ENCODE data around the gene HK3.

The HK3 gene

GRCh38 chr5:176850371-176851245, 48.5 kb downstream of the HK3 start:
- no peak for DNase-seq (ENCODE audit: low spot score)

DNA sequence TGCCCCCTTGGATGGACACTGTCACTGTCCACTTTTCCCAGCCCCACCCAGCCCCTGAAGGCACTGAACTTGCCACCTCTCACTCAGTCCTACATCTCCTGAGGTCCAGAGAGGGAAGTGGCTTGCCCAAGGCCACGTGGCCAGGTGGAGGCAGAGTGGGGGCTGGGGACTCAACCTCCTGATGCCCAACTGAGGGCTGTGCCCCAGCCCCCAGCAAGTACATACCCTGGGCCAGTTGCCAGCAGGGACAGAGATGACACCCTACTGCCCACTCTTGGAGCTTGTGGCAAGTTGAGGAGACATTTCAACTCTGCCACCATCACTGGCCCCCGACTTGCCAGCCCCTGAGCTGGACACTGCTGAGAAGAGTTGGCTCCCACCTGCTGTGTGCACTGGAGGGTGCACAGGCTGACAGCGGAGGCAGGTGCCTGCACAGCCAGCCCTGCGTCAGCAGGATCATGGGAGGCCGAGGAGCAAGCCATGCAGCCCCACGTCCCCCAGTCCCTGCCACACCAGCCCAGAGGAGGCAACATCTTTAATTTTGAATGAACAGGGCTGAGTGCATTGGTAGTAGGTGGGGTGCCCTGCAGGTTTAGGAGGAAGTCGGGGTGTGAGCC, 49.4 kb downstream of the HK3 start:
- no peak for DNase-seq (ENCODE audit: low spot score)

GRCh38 chr5:176848651-176849050, 50.5 kb downstream of the HK3 start:
- no peak for DNase-seq (ENCODE audit: low spot score)

DNA sequence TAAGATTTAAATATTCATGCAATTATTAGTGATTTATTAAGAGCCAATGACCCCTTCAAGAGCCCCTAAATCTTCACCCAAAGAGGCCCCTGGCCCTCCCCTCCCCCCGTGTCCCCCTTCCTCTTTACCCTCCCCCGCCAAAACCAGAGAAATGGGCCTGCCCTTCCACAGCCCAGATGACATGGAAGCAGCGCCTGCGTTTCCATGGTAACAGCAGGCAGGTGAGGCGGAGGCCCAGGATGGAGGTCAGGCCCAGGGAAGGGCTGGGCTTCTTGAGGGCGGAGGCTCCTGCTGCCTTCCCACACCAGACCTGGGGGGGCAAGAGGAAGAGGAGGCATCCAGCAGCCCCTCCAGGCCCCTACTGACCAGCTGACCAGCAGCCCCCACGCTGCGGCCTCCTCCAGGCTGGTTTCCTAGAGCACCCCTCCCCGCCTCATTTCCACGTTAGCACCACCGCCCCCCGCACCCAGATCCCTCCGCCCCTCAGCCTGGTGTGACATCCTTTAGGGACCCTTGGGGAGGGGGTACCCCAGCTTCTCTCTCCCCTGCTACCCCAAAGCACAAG, 51.3 kb downstream of the HK3 start:
- DNase-seq (ENCODE audit: low spot score): peak; percentile 49

- no peak for DNase-seq (ENCODE audit: low spot score)
These were observed 52.0 kb downstream of the HK3 start for GRCh38 chr5:176847148-176847547.

DNA sequence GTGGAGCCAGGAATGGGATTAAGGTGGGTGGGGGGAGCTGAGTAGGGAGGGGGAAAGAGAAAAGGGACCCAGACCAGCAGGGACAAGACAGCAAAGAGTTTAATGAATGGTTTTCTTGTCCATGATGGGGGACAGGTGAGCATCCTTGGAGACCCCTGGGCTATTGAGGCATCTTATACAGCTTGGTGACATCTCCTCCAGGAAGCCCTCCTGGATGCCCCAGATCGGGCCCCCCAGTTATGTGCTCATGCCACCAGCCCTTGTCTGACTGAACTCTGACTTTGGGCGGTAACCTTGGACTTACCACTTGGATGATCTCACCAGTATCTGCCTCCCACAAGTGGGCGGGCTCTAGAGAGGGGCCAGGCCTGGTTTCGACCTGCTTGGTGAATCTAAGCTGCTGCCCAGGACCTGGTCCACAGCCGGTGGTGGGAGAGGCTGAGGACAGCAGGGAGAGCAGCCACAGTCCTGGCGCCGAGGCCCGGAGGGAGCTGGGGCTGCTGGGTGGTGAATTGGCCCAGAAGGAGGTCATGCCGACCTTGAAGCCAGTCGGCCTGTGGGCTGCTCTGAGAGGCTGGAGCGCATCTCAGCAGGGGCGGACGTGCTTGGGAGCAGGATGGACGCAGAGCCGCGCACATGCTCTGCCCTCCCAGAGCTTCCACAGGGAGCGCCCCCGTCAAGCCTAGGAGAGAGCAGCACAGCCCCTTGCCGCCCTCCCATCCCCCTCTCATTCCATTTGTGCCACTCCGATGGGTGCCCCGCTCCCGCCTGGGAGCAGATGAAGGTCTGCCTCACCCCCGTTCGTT, 52.6 kb downstream of the HK3 start:
- DNase-seq (ENCODE audit: low spot score): no peak

GRCh38 chr5:176845392-176845713, 53.8 kb downstream of the HK3 start:
- no peak for DNase-seq (ENCODE audit: low spot score)

DNA sequence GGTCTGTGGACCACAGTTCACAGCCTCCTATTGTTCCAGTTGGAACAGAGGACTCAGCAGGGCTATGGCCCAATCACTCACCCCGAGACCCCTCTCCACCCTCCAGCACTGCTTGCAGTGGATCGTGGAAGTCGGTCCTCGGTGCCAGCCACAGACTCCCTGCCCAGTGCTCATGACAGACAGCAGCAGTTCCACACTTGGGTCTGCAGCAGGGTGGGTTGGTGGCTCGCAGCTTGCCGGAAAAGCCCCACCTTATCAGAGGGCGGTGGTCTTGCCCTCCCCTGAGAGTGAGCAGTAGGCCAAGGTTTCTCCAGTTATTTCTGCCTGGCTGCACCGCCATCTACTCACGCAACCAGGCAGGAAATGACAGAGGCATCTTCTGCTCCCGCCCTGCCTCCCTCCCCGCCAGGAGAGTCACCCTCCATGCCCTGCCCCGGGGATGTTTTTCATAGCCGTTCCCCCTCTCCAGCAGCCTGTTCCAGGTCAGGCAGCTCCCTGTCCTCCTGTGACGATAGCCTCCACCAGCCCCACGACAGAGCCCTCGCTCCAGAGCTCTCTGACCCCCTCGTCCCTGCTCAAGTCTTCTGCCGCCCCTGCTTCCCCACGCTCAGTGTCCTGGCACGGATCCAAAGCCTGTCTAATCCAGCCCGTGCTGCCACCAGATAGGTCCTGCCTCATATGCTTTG, 54.3 kb downstream of the HK3 start:
- DNase-seq (ENCODE audit: low spot score): peak; percentile 65

- no peak for DNase-seq (ENCODE audit: low spot score)
These were observed 54.9 kb downstream of the HK3 start for GRCh38 chr5:176844281-176844680.

DNA sequence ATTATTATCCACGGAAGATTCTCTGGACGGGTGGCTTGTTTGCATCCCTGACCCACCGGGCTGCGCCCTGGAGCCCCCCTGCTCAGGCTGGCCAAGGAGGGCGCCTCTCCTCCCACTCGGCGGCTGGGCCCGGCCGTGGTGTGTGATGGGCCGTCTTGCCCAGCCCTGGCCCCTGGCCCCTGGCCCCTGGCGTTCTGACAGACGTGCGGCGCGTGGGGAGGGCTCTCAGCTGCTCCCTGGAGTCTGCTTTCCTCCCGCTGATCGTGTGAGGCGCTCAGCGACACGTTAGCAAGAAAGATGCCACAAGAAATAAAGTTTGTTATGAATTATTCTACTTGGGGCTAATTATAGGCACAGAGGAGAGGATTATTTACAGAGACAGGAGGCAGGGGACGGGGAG, 55.5 kb downstream of the HK3 start:
- DNase-seq (ENCODE audit: low spot score): no peak

- DNase-seq (ENCODE audit: low spot score): no peak
These were observed 61.4 kb downstream of the HK3 start for GRCh38 chr5:176837707-176838115.

DNA sequence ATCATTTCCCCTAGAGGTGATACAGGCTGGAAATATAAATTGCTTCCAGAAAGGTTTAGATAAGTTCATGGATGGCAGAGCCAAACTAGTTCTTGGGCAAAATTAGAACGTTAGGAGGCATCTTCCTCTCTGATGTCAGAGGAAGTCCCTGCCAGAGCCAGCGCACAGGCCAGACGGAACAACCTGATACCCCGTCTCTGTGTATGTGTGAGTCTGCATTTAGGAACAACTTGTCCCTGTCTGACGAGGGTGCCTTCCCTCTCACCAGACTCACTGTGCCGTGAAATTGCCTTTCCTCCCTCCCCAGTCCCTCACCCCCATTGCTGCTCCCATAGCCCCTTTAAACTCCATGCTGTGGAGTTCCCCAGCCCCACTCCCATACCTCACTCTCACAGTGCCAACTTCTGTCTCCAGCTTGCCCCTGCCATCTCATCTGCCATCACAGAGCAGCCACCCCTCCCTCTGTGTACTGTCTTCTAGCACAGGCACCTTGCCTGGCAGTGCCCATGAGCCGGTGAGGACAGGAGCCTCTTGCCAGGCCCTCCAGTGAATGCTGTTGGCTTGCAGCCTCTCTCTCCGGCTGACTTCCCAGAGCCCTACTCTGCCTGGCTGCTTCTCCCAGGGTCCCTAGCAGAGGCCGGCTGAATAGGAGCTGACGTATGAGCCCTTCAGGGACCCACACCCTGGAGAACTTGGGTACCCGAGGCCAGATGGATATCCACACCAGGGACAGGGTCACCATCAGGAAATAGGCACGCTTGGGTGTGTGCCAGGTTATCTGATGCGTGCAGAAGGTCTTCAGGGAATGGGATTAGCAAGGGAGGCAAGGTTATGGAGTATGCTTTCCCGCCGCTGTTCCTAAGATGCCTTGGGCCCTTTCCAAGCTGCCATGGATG, 62.1 kb downstream of the HK3 start:
- DNase-seq (ENCODE audit: low spot score): no peak

GRCh38 chr5:176835918-176836317, 63.2 kb downstream of the HK3 start:
- no peak for DNase-seq (ENCODE audit: low spot score)

GRCh38 chr5:176833286-176833685, 65.9 kb downstream of the HK3 start:
- DNase-seq (ENCODE audit: low spot score): no peak

DNA sequence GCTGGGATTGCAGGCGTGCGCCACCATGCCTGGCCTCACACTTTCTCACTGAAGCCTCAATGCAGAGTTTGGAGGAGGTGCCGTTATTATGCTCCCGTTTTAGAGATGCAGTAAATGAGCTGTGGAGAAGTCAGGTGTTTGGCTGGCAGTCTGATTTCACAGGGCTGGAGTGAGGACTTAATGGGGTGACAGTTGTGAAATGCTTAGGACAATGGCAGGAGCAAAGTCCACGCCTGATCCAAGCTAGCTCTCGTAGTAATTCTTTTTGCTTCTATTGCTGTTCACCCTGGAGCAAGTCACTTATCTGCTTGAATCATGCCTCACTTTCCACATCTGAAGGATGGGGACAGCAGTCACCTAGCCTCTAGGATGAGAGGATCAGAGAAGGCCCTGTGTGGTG, 67.0 kb downstream of the HK3 start:
- no peak for DNase-seq (ENCODE audit: low spot score)

GRCh38 chr5:176831425-176831824, 67.7 kb downstream of the HK3 start:
- DNase-seq (ENCODE audit: low spot score): no peak

DNA sequence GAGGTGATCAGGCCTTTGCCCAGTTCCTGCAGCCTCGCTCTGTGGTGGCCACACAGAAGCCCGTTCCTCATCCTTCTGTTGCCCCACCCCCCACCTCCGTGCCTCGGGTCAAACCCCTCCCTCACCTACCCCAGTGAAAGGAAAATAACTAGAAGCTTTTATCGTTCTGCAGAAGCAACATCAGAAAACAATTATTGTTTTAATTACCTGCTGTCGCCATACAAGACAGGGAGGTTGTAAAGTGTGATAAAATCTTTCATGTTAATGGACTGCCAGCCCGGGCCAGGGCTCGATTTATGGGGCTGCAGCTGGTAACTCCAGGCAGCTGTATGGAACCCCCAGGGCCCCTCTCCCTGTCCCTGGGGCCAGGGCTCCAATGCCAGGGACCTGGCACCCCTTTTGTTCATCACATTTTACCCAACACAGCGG, 68.1 kb downstream of the HK3 start:
- peak; percentile 80 for DNase-seq (ENCODE audit: low spot score)

Measured in SK-N-DZ (cell line).